ENCODE results near the gene C1S. TPM values are rescaled to one million over a fixed set of nuclear protein-coding genes. Genes with fewer than 3 reads are reported as not detected.

The C1S gene
- total RNA-seq, 2 experiments from 2014 or later, result 1.3 TPM

DNA sequence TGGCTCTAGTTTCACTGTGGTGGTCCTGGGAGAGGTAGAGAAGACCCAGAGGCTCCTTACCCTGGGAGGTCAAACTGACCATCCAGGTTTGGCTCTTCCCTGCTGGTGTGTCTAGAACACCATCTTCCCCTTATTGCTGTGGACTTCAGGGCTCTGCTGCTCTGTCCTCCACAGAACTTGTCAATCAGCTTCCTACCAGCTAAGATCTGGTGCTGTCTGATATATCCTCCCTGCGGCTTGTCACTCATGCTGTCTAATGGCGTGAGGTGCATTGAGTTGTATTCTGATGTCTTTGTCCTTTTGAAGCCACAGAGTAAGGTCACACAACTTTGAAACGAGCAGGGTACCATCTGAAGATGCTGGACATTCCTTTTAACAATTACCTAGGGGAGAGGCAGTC is 55.7 kb downstream of the C1S start:
- H3K36me3 Mint-ChIP-seq, result peaks cover 22% of the 10 kb centered on the region
- no peak overlapping the region for H3K27ac Mint-ChIP-seq
- H3K27me3 Mint-ChIP-seq, result no peaks in the 10 kb centered on the region
- peaks cover 14% of the 10 kb centered on the region for H3K4me1 Mint-ChIP-seq
- no peaks in the 10 kb centered on the region for H3K9me3 Mint-ChIP-seq
- POLR2A ChIA-PET, result no interaction called here
- DNase-seq (no peak), ATAC-seq (ENCODE audit: low read depth) (no peak)
- H3K4me3 Mint-ChIP-seq, result no peak overlapping the region

DNA sequence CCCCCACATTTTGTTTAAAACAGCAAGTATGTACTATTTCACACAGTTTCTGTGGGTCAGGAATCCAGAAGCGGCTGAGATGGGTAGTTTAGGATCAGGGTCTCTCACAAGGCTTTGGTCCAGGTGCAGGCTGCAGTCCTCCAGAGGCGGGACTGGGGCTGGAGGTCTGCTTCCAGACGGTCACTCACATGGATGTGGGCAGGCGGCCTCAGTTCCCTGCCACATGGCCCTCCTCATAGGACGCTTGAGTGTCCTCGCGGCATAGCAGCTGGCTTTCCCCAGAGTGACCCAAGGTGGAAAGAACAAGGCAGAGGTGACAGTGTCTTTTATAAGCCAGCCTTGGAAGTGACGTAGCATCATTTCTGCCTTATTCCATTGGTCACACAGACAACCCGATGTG is 56.4 kb downstream of the C1S start:
- Mint-ChIP-seq H3K36me3 (peaks cover 21% of the 10 kb centered on the region), H3K27ac (no peak overlapping the region), H3K4me1 (peaks cover 12% of the 10 kb centered on the region), H3K9me3 (no peaks in the 10 kb centered on the region), H3K4me3 (no peak overlapping the region), H3K27me3 (no peaks in the 10 kb centered on the region)
- POLR2A ChIA-PET, result no interaction called here
- no peak for ATAC-seq (ENCODE audit: low read depth)
- DNase-seq, result no peak

DNA sequence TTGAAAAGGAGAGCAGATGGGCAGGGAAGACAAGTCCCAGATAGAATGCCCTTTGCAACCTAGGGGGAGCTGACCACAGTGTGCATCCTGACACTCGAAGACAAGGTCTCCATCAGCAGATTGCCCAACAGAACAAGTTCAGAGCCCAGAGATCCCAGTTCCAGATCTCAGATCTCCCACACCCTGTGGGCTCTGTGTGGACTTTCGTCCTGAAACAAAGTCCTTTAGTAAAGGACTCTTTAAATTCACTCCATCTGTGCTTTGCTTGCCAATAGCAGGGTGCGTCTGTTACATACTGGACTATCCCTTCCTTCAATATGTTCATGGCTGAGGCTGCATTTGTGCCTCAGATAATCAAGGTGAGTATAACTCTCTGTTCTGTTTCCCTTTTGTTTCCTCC is 57.2 kb downstream of the C1S start:
- no peak for ATAC-seq (ENCODE audit: low read depth)
- Mint-ChIP-seq H3K4me3 (no peak overlapping the region), H3K4me1 (peaks cover 12% of the 10 kb centered on the region), H3K9me3 (no peaks in the 10 kb centered on the region), H3K36me3 (peaks cover 21% of the 10 kb centered on the region), H3K27ac (no peak overlapping the region), H3K27me3 (no peaks in the 10 kb centered on the region)
- no peak for DNase-seq
- POLR2A ChIA-PET, result no interaction called here

DNA sequence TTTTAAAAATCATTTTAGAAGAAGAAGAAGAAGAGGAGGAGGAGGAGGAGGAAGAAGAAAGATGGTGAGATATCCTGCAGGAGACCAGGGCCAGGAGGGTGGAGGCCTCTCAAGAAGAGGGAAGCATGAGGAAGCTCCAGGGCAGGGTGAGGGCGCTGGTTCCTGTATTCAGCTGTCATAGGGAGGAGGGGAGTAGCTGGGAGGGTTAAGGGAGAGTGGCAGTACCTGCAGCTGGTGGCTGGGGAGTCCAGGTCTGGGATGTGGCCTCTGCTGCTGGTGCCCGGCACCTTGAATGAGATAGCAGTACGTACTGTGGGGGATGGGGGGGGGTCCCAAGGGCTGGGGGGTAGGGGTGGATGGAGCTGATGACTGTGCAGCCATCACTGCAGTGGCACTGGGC is 58.4 kb downstream of the C1S start:
- no peak for DNase-seq
- Mint-ChIP-seq H3K4me3 (no peak overlapping the region), H3K27ac (peak overlapping the region; percentile 31), H3K27me3 (no peaks in the 10 kb centered on the region), H3K4me1 (peaks cover 7% of the 10 kb centered on the region), H3K9me3 (no peaks in the 10 kb centered on the region), H3K36me3 (peaks cover 24% of the 10 kb centered on the region)
- ATAC-seq (ENCODE audit: low read depth), result no peak
- POLR2A ChIA-PET, result no interaction called here

DNA sequence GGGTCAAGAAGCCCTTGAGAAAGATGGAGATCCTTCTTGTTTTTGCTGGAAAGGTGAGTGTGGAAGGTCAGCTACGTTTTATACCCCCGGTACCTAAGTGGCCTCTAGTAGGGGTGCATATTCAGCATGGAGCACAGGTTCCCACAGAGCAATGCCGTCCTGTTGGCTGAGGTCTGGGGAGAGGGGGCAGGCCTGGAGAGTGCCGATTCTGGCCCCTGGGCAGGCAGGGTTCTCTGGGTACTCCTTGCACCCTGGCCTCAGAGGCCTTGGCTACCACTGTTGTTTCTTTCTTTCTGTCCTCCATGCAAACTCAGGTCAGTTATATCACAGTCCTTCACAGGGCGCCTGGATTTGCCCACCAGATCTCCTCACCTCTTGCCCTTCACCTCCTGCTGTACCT is 59.6 kb downstream of the C1S start:
- ATAC-seq (ENCODE audit: low read depth) (no peak), DNase-seq (no peak)
- H3K4me3 Mint-ChIP-seq, result no peak overlapping the region
- H3K9me3 Mint-ChIP-seq, result no peaks in the 10 kb centered on the region
- POLR2A ChIA-PET, result no interaction called here
- H3K36me3 Mint-ChIP-seq, result peaks cover 22% of the 10 kb centered on the region
- peaks cover 5% of the 10 kb centered on the region for H3K4me1 Mint-ChIP-seq
- H3K27ac Mint-ChIP-seq, result no peak overlapping the region
- H3K27me3 Mint-ChIP-seq, result no peaks in the 10 kb centered on the region

Other genes starting within 250 kb of the C1S start
- gene GPR162, start 238.9 kb upstream of the C1S start, total RNA-seq, result under 1 TPM; 0.30 to 0.51 TPM
- gene P3H3, start 232.3 kb upstream of the C1S start, total RNA-seq, result 1 to 10 TPM; 6.3 to 7.0 TPM
- 1 to 10 TPM; 2.6 to 3.1 TPM for gene GNB3, start 219.8 kb upstream of the C1S start, total RNA-seq
- 10 to 100 TPM; 76.7 to 85.2 TPM for gene CDCA3, start 209.4 kb upstream of the C1S start, total RNA-seq
- 10 to 100 TPM; 84.8 to 95.4 TPM for gene USP5, start 208.6 kb upstream of the C1S start, total RNA-seq
- gene TPI1, start 193.2 kb upstream of the C1S start, total RNA-seq, result 1,000 to 10,000 TPM; 1,129 to 1,200 TPM
- 10 to 100 TPM; 16.4 to 17.0 TPM for gene SPSB2, start 187.4 kb upstream of the C1S start, total RNA-seq
- gene LRRC23, start 155.9 kb upstream of the C1S start, total RNA-seq, result 1 to 10 TPM; 8.1 to 8.3 TPM
- 100 to 1,000 TPM; 231 to 242 TPM for gene ENO2, start 146.1 kb upstream of the C1S start, total RNA-seq
- 10 to 100 TPM; 31.0 to 31.3 TPM for gene ATN1, start 132.8 kb upstream of the C1S start, total RNA-seq
- not detected for gene RNU7-1, start 116.9 kb upstream of the C1S start, total RNA-seq
- 100 to 1,000 TPM; 210 to 217 TPM for gene C12orf57, start 116.7 kb upstream of the C1S start, total RNA-seq
- 100 to 1,000 TPM; 349 to 370 TPM for gene PTPN6, start 109.4 kb upstream of the C1S start, total RNA-seq
- gene PHB2, start 90.1 kb upstream of the C1S start, total RNA-seq, result 100 to 1,000 TPM; 175 to 189 TPM
- 10 to 100 TPM; 50.0 to 55.7 TPM for gene EMG1, start 89.8 kb upstream of the C1S start, total RNA-seq
- gene LPCAT3, start 42.2 kb upstream of the C1S start, total RNA-seq, result 10 to 100 TPM; 30.3 to 33.9 TPM
- 1 to 10 TPM; 4.6 to 6.4 TPM for gene C1R, start 31.7 kb downstream of the C1S start, total RNA-seq
- gene C1RL, start 48.5 kb downstream of the C1S start, total RNA-seq, result 10 to 100 TPM; 29.8 to 36.0 TPM
- 1 to 10 TPM in 1 of 2 experiments, under 1 TPM in 1; 0.58 to 1.3 TPM for gene RBP5, start 68.2 kb downstream of the C1S start, total RNA-seq
- 100 to 1,000 TPM in 1 of 2 experiments, 10 to 100 TPM in 1; 99.3 to 104 TPM for gene CLSTN3, start 69.7 kb downstream of the C1S start, total RNA-seq
- gene PEX5, start 129.0 kb downstream of the C1S start, total RNA-seq, result 10 to 100 TPM; 21.1 to 23.0 TPM
- gene ACSM4, start 243.4 kb downstream of the C1S start, total RNA-seq, result not detected